GM12875 (cell line): ENCODE measurements around the gene LOC101059915.
"Not testable (repeated sequence)": the region's sequence is repeated elsewhere in the genome, so short reads cannot be mapped to it uniquely, and the experiment has no call there.

Source experiments
- H3K4me3 ChIP-seq: one replicate; pipeline ENCODE4 v1.5.1; 2011; ENCODE audit warnings: low read depth, low read length, control low read depth
- TF ChIP-seq, protein P1 (sequence below): IDR thresholded peaks from 2 replicates; pipeline ENCODE4 v1.5.1; 2011; ENCODE audit warnings: low read depth, mild to moderate bottlenecking, control low read depth, inconsistent platforms, low read length, moderate library complexity, borderline replicate concordance; ENCODE audit not compliant: insufficient read depth

Gene LOC101059915

DNA sequence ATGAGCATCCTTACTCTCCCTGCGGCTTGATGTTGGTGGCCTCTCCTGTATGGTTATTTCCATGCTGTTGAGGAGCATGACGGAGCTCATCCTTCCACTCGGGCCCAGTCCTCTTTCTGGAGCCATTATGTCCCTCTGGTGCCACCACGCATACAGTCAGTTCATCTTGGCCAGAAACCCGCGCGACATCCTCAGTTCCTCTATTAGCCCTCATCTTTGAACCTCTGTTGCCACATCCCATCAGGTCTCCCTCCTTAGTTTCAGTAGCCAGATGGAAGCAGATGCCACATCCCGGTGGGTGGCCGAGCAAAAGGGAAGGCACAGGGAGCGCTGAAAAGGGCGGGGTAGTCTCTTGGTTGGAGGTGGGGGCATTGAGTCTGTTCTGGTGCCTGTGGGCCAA lies 4.6 kb downstream of the LOC101059915 start:
- TF ChIP-seq, protein P1, sequence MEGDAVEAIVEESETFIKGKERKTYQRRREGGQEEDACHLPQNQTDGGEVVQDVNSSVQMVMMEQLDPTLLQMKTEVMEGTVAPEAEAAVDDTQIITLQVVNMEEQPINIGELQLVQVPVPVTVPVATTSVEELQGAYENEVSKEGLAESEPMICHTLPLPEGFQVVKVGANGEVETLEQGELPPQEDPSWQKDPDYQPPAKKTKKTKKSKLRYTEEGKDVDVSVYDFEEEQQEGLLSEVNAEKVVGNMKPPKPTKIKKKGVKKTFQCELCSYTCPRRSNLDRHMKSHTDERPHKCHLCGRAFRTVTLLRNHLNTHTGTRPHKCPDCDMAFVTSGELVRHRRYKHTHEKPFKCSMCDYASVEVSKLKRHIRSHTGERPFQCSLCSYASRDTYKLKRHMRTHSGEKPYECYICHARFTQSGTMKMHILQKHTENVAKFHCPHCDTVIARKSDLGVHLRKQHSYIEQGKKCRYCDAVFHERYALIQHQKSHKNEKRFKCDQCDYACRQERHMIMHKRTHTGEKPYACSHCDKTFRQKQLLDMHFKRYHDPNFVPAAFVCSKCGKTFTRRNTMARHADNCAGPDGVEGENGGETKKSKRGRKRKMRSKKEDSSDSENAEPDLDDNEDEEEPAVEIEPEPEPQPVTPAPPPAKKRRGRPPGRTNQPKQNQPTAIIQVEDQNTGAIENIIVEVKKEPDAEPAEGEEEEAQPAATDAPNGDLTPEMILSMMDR = no peak
- no peak overlapping the region for H3K4me3 ChIP-seq

DNA sequence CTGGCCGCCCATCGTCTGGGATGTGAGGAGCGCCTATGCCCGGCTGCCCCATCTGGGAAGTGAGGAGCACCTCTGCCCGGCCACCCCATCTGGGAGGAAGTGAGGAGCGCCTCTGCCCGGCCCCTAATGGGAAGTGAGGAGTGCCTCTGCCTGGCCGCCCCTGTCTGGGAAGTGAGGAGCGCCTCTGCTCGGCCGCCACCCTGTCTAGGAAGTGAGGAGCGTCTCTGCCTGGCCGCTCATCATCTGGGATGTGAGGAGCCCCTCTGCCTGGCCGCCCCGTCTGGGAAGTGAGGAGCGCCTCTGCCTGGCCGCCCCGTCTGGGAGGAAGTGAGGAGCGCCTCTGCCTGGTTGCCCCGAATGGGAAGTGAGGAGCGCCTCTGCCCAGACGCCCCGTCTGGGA lies 8.3 kb downstream of the LOC101059915 start:
- not testable (repeated sequence) for H3K4me3 ChIP-seq

DNA sequence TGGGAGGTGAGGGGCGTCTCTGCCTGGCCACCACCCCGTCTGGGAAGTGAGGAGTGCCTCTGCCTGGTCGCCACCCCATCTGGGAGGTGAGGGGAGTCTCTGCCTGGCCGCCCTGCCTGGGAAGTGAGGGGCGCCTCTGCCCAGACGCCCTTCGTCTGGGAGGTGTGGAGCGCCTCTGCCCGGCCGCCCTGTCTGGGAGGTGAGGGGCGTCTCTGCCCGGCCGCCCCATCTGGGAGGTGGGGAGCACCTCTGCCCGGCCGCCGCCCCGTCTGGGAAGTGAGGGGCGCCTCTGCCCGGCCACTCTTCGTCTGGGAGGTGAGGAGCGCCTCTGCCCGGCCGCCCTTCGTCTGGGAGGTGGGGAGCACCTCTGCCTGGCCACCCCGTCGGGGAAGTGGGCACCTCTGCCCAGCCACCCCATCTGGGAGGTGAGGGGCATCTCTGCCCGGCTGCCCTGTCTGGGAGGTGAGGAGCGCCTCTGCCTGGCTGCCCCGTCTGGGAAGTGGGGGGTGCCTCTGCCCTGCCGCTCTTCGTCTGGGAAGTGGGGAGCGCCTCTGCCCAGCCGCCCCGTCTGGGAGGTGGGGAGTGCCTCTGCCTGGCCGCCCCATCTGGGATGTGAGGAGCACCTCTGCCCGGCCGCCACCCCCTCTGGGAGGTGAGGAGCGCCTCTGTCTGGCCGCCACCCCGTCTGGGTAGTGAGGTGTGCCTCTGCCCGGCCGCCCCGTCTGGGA lies 8.9 kb downstream of the LOC101059915 start:
- not testable (repeated sequence) for H3K4me3 ChIP-seq

DNA sequence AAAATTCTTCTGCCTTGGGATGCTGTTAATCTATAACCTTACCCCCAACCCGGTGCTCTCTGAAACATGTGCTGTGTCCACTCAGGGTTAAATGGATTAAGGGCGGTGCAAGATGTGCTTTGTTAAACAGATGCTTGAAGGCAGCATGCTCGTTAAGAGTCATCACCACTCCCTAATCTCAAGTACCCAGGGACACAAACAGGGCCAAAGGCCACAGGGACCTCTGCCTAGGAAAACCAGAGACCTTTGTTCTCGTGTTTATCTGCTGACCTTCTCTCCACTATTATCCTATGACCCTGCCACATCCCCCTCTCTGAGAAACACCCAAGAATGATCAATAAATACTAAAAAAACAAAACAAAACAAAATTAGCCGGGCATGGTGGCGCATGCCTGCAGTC lies 9.8 kb downstream of the LOC101059915 start:
- H3K4me3 ChIP-seq = not testable (repeated sequence)

DNA sequence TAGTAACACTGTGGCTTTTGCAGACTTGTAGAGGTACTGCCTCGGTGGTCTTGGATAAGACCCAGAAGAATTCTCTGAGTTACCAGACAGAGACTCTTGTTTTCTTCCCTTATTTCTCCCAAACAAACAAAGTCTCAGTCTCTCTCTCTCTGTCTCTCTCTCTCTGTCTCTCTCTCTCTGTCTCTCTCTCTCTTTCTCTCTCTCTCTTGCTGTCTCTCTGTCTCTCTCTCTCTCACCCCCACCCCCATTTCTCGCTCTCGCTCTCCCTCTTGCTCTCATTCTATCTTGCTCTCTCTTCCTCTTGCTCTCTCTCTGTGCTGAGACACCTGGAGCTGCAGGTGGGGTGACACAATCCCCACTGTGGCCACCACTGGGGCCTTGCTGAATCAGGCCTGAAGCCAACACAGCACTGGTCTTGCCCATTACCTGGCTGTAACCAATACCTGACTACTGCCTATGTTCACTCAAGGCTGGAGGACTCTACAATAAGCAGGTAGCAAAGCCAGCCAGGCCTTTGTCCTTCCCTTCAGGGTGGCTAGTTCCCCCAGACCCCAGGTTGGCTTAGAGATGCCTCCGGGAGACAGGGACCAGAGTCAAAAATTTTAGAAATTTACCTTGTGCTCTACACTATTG lies 12.3 kb downstream of the LOC101059915 start:
- H3K4me3 ChIP-seq = no peak overlapping the region
- TF ChIP-seq, protein P1 = no peak

DNA sequence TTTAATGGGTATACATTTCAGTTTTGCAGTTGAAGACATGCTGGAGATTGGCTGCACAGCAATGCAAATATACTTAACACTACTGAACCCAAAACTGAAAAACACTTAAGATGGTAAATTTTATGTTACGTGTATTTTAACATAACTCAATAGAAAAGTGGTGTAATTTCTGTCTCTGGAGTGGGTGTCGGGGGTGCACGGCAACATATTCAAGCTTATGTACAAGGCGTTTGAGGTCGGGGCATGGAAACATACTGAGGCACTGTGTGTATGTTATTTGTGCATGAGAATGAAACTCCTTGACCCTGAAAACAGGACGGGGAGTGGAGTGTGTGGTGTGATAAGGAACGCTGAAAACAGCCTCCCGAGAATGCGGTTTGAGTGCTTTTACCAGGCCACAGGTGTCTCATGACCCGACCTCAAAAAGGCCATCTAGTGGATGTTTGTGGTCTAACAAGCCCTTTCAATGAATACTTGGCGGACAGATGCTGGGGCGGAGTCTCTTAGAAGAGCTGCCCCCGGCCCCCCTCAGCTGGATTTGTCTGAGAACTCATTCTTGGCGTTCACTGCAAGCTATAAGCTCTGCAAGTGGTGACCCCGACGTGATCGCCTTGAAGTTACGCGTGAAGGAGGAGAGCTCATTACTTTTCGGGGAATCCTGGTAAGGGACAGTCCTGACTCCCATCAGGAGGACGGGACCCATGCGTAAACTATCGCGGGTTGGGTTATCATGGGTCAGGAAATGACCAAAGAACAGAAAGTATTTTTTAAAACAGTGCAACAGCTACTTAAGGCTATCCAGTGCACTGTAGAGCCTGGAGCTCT lies 29.5 kb downstream of the LOC101059915 start:
- not testable (repeated sequence) for H3K4me3 ChIP-seq

DNA sequence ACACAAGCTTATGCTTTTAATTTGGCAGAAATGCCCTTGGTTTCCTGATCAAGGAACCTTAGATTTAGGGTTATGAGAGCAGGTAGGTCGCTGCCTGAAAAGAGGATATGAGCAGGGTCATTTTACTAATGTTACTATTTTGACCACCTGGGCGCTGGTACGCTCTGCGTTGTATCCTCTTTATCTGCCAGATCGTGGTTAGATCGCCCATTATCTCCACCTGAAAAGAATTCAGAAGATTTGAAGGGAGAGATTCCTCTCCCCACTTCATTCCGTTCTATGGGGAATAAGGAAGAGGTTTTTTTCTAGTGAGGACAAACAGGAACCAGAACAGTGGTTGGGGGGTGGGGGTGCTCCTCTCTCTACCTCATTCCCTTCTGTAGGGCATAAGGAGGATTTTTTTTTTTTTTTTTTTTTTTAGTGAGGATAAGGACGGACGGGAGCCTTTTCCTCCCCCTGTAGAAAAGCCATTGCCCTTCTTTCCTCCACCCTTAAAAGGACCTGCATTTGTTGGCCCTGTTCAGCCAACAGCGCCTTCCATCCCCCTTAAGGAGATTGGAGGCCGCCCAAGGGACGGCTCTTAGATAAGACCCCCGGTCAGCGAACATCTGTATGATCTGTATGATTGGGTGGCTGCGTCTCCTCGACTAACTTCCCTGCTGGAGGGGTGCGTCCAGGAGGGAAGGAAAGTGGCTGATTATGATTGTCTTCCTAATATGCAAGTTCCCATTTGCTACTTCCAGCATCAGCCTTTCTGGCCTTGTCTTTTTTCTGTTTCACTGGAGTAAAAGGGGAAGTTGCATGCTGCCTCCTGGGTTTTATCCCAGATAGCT lies 30.3 kb downstream of the LOC101059915 start:
- not testable (repeated sequence) for H3K4me3 ChIP-seq

DNA sequence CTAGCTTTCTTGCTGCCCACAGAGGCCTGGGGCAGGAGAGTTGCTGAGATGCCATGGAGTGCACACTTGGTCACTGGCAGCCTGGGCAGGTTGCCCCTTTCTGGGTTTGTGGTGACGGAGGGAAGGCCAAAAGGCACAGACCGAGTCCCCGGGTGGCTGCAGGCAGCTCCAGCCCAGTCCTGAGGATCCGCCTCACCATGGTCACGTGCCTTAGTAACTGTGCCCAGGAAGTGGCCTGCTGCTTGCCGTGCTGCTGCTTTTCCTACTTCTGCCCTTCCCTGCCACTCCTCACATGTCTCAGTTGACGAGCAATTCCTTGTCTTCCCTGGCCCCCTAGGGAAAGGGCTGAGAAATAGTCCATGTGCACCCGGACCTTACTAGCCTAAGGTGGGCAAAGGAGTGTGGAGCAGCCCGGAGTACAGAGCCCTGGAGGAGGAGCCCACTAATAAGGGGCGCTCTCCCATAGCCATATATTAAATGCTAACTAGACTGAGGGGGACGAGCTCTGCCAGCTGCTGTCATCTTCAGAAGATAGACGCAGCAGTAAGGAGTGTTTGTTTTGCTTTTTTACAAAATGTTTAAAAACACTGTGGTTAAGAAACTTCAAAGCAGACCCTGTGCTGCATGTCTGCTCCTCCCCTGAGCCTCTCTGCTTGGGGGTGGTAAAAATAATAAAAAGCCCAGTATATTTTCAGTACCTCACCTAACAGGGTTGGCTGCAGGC lies 31.1 kb downstream of the LOC101059915 start:
- H3K4me3 ChIP-seq = not testable (repeated sequence)

DNA sequence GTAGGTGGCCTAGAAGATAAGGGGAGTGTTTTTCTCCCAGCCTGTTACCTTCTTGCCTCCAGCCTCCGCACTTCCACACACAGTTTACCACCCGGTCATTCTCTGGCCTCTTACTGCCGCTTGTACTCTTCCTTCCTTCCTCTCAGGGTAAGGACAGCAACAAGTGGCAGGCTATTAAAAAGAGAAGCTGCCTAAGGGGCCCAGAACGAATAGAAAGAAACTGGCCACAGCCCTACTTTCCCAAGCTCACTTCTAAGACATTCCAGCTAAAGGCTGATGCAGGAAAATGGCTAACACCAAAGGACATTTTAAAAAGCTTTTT lies 31.6 kb downstream of the LOC101059915 start:
- H3K4me3 ChIP-seq = not testable (repeated sequence)

DNA sequence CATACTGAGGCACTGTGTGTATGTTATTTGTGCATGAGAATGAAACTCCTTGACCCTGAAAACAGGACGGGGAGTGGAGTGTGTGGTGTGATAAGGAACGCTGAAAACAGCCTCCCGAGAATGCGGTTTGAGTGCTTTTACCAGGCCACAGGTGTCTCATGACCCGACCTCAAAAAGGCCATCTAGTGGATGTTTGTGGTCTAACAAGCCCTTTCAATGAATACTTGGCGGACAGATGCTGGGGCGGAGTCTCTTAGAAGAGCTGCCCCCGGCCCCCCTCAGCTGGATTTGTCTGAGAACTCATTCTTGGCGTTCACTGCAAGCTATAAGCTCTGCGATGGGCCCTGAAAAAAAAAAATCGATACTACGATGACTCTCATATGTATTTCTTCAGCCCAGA lies 35.5 kb downstream of the LOC101059915 start:
- H3K4me3 ChIP-seq = not testable (repeated sequence)

DNA sequence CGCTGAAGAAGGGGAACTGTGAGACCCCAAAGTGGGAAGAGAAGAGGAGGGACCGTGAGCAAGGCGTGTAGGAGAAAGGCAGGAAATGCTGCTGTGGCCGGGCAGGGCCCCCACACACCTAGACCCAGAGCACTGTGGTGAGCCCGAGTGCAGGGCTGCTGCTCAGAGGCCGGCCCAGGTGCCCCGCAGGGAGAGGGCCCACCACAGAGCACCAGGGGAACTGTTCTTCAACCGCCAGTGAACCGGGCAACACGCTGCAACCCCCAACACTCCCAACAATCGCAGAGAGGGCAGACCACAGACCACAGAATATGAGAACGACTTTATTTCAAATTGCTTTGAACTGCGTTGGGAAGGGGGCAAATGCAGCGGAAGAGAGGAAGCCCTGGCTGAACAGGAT lies 46.7 kb downstream of the LOC101059915 start:
- H3K4me3 ChIP-seq = not testable (repeated sequence)

DNA sequence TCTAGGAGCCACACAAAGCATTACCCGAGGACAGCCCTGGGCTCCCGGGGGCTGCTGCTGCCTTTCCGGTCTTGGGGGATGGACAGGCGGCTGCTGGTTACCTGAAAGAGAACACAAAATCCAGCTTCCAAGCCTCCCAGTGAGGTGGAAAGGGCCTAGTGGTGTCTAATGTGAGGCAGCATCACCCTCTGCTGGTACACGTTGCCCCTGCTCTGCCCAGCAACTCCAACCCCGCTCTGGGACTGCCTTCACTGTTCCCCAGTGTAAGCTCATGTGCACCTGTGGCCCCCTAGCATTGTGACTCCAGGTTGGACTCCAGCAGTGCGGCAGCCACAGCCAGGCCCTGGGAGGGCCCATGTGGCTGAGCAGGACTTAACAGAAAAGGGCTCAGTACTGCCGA lies 48.2 kb downstream of the LOC101059915 start:
- not testable (repeated sequence) for H3K4me3 ChIP-seq

DNA sequence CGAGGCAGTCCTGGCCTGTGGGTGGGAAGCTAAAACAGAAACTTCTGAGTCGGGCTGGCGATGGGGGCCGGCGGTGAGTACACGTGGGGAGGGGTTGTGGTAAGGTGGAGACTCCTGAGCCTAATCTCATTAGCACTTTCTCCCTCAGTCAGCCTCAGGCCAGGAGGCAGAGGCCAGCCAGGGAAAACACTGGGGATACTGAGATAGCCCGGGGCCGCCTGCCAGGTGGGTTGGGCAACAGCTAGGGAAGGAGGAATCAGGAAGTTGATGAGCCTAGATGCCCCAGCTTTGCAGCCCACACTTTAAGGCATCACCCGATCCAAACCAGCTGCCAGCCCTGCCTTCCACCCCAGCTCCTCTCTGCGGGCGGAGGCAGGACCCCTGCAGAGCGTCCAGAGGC lies 49.0 kb downstream of the LOC101059915 start:
- not testable (repeated sequence) for H3K4me3 ChIP-seq

DNA sequence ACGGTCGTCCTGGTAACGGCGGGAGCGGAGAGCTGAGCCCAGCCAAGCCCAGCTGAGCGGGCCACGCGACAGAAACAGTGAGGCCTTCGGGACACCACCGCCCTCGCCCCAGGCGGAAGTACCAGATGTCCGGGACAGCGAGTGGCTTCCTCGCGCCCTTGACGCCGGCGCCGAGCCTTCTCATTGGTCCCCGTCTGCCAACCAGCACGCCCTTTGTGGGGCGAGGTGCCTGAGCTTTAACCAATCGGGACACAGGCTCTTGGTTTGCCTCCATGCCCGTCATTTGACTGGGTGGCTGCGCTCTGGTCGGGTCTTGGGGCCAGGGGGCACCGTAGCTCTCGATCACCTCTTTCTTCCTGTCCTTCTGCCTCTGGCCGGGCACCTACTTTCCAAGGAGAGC lies 50.8 kb downstream of the LOC101059915 start, which contains the start of gene CXorf49:
Gene CXorf49, minus strand, starts transcription at position 101 of the 400 bp plus-strand sequence. CDS start 134 bp downstream, outside the sequence.
- H3K4me3 ChIP-seq = not testable (repeated sequence)

DNA sequence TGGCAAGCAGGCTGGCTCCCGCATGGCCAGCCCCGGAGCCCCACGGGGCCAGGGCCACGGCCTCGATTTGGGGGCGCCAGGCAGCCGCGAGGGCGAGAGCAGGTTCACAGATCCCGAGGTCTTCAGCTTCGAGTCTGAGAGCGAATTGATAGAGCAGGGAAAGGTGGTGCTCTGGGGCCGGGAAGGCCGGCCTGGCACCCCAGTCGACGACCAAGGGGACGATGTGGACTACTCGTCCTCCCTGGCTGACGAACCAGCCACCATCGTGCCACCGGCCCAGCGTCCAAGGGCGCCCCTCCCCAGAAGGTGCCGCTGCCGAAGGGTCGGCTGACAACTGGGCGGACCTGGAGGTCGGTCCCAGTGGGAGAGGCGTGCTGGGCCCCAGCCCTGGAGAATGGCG lies 51.8 kb downstream of the LOC101059915 start:
- H3K4me3 ChIP-seq = not testable (repeated sequence)

DNA sequence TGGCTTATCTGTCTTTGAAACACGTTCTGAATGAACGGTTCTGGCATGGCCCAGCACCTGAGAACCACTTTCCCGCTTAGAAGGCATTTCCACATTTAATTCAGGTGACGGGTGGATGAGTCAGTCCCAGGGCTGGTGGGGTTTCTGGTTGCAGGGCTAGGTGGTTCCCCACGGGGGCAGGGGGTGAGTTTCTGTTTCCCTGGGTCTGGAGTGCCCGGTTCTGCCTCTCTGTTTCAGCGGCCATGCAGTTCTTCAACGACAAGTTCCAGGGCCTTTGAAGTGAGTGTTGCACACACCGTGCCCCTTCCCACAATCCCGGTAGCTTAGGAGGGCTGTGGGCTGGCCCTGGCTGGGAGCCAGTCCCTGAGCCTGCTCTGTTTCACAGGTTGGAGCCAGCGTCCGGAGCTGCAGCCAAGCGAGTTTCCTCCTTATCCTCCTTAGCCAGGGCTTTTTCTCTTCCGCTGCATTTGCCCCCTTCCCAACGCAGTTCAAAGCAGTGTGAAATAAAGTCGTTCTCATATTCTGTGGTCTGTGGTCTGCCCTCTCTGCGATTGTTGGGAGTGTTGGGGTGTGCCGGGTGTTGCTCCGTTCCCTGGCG lies 53.0 kb downstream of the LOC101059915 start:
- H3K4me3 ChIP-seq = not testable (repeated sequence)
